HG03159 (cell line): Measurements from ENCODE around the gene RHOT1.
"Not testable (repeated sequence)": the region's sequence is repeated elsewhere in the genome, so short reads cannot be mapped to it uniquely, and the experiment has no call there.

ENCODE experiments used
- ATAC-seq: cut with Tn5 transposase; IDR thresholded peaks from one replicate; pipeline ENCODE4 v1.9.1; 2021; ENCODE audit warnings: mild to moderate bottlenecking, moderate library complexity; ENCODE audit not compliant: unreplicated experiment

Gene RHOT1

GRCh38 chr17:32222621-32223020 is 80.3 kb downstream of the RHOT1 start:
- ATAC-seq = no peak

GRCh38 chr17:32223703-32224102 is 81.4 kb downstream of the RHOT1 start:
- ATAC-seq = no peak

DNA sequence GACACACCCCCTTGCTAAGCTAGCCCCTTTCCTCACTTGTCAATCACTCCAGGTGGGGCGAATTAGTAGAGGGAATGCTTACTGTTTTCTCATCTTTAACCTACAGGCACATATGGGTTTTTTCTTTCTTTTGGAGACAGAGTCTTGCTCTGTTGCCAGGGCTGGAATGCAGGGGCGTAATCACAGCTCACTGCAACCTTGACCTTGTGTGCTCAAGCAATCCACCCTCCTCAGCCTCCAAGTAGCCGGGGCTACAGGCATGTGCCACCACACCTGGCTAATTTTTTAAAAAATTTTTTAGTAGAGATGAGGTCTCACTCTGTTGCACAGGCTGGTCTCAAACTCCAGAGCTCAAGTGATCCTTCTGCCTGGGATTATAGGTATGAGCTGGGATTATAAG is 84.6 kb downstream of the RHOT1 start:
- ATAC-seq = no peak

- no peak for ATAC-seq
Measured at GRCh38 chr17:32227910-32228309, 85.6 kb downstream of the RHOT1 start.

DNA sequence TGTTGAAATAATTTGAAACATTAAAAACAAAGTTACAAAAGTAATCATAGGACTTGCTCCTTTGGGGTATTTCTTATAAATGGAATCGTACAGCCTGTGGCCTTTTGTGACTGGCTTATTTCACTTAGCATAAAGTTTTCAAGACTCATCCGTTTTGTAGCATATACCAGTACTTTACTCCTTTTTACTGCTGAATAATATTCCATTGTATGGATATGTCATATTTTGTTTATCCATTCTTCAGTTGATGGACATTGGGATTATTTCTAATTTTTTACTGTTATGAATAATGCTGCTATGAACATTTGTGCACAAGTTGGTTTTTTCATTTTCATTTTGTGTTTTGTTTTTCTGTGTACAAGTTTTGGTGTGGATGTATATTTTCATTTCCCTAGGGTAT is 93.3 kb downstream of the RHOT1 start:
- ATAC-seq = no peak

- ATAC-seq = no peak
Measured at GRCh38 chr17:32239456-32239855, 97.2 kb downstream of the RHOT1 start.

DNA sequence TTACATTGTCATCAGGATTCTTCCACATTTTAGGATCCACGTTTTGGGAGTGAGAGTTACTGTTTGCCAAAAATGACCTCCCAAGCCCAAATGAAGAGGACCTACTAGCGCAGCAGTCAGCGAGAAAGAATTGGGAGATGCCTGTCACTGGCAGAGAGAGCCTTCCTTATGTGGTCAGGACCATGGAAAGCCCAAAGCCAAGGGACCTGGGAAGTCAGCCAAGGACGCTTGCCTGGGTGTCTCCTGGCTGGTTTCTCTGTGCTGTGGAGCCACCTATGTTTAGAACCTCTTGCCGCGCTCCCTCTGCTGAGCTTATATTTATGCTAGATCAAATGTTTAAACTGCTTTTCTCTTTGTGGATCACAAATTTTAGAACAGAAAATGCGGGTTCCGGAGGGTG is 98.4 kb downstream of the RHOT1 start:
- ATAC-seq = no peak

DNA sequence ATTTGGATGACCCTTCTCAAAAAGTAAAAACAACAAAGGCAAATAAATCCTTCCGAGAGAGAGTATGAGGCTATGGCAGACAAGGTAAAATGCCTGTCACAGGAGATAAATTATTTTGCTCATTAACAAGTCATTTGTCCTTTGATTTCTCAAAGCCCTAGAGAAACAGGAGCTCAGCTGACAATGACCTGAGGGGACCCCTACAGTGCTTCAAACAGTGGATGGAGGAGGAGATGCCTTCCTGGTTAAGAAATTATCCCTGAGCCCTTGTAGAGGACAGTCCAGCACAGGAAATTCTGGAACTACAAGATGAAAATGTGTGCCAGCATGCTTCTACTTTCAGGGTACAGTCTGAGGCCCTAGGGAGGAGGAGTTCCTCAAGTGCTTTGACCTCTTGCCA is 99.3 kb downstream of the RHOT1 start:
- no peak for ATAC-seq

GRCh38 chr17:32249475-32249874 is 107.2 kb downstream of the RHOT1 start:
- no peak for ATAC-seq

DNA sequence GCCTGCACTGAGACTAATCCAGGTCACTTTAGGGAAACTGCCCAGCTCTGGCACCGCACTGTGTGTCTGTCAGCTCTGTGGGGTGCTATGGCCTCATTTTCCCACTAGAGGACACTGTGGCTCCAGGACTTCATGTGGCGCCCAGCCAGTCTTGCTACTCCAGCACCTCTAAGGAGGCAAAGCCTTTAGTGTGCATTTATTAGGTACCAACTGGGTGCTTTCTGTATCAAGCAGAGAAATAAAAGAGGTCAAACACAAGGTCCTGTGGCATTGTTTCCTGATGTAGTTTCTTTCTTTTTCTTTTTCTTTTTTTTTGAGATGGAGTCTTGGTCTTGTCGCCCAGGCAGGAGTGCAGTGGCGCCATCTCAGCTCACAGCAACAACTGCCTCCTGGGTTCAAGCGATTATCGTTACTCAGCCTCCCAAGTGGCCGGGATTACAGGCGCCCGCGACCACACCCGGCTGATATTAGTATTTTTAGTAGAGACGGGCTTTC is 110.9 kb downstream of the RHOT1 start:
- no peak for ATAC-seq

GRCh38 chr17:32256012-32256700 is 113.9 kb downstream of the RHOT1 start:
- ATAC-seq = no peak

DNA sequence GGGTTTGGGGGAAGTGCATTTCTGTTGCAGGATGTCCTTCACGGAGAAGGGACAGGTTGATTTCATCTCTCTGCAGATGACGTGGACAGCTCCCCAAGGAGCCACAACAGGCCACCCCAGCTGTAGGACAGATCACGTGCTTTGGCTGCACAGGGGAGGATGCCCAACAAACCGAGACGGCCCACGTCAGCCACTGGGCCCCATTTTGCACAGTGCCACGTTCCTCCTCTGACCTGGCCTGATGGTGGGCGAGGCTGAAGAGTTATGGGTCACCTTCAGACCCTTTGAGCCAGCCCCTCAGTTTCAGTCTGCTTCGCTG is 114.4 kb downstream of the RHOT1 start:
- ATAC-seq = no peak

DNA sequence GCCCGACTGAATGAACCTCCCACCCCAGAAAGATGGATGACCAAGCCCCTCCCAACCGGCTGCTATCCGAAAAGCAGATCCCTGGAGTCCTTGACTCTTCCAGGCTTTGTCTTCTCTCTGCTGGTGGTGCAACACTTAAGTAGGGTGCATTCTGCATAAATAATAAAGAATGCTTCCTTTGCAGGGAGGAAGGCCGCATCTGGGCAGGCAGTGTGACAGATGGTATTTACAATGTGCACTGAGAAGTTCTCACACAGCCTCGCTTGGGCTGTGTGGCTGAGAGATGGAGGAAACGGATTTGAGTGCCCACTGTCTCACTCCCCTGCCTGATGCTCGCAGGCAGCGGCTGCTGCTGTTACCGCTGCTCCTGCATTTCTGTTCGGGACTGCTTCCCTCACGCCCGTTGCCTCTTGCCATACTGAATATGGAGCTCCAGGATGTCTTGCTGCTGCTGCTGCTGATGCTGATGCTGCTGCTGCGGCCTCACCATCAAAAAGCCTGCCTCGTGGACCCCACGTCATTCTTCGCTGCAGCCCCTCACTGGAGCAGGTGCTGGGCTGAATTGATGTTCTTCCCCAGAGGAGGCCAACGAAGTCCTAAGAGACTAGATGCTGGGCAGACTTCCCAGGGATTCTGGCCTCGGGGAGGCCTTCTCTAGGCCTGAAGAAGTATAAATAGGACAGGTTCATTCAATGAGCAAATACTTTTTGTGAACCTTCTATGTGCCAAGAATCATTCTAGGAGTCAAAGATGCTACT is 116.3 kb downstream of the RHOT1 start:
- ATAC-seq = no peak

- ATAC-seq = no peak
Measured at GRCh38 chr17:32259586-32259985, 117.3 kb downstream of the RHOT1 start.

GRCh38 chr17:32261417-32261736 is 119.1 kb downstream of the RHOT1 start:
- ATAC-seq = no peak

GRCh38 chr17:32261936-32262510 is 119.7 kb downstream of the RHOT1 start:
- ATAC-seq = no peak

- ATAC-seq = not testable (repeated sequence)
Measured at GRCh38 chr17:32263515-32263914, 121.2 kb downstream of the RHOT1 start.

- no peak for ATAC-seq
Measured at GRCh38 chr17:32264140-32264799, 122.0 kb downstream of the RHOT1 start.

DNA sequence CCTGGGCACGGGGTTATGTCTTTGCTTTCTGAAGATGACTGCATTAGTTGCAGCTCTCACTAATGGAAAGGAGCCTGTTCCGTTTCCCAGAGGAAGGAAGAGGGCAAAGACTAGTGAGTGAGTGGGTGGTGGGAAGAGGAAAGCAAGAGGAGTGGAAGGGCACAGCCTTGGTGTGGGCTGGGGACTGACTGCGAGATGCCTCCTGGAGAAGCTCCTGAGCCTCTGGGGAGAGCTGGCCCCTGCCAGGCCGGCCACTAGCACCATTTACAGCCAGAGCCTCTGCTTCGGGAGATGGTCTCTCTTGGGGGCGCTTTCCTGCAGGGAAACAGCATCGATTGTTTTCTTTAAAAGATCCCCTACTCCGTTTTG is 122.5 kb downstream of the RHOT1 start:
- ATAC-seq = no peak

- no peak for ATAC-seq
Measured at GRCh38 chr17:32265192-32265923, 123.1 kb downstream of the RHOT1 start, which contains the start of gene RHBDL3. RHBDL3 (plus strand) TSS chr17:32265832; CDS start chr17:32266190, 358 bp downstream.

- no peak for ATAC-seq
Measured at GRCh38 chr17:32266051-32266388, 123.7 kb downstream of the RHOT1 start.
